HEK293 (cell line): ENCODE measurements around the gene DPP6.

Experiments used
- BCL6B ChIP-seq: fragments of 450-650 bp; formaldehyde crosslinking; IDR thresholded peaks from 2 replicates; pipeline ENCODE4 v1.5.1; 2017; ENCODE audit warnings: missing biosample characterization, missing genetic modification characterization
- CTCF ChIP-seq: fragments of 450-650 bp; formaldehyde crosslinking; IDR thresholded peaks from 2 replicates; pipeline ENCODE4 v1.5.1; 2016; ENCODE audit warnings: missing biosample characterization, missing genetic modification characterization
- HOXC10 ChIP-seq: sonication (generic); formaldehyde crosslinking; IDR thresholded peaks from 2 replicates; pipeline ENCODE4 v1.8.1; 2023; ENCODE audit warnings: mild to moderate bottlenecking, missing genetic modification reagents
- MEIS1 ChIP-seq: sonication (generic); formaldehyde crosslinking; IDR thresholded peaks from 2 replicates; pipeline ENCODE4 v1.8.1; 2022; ENCODE audit warnings: missing genetic modification reagents, mild to moderate bottlenecking, borderline replicate concordance
- RBAK ChIP-seq: fragments of 450-650 bp; formaldehyde crosslinking; IDR thresholded peaks from 2 replicates; pipeline ENCODE4 v1.5.1; 2016; ENCODE audit warnings: missing biosample characterization, missing genetic modification characterization
- ZNF140 ChIP-seq: fragments of 450-650 bp; formaldehyde crosslinking; IDR thresholded peaks from 2 replicates; pipeline ENCODE4 v1.5.1; 2016; ENCODE audit warnings: missing biosample characterization, missing genetic modification characterization
- ZNF211 ChIP-seq: fragments of 450-650 bp; formaldehyde crosslinking; IDR thresholded peaks from 2 replicates; pipeline ENCODE4 v1.5.1; 2016; ENCODE audit warnings: low read depth, missing biosample characterization, missing genetic modification characterization
- ZNF433 ChIP-seq: fragments of 450-650 bp; formaldehyde crosslinking; IDR thresholded peaks from 2 replicates; pipeline ENCODE4 v1.5.1; 2016; ENCODE audit warnings: missing biosample characterization, missing genetic modification characterization, low read depth
- ZNF549 ChIP-seq: fragments of 450-650 bp; IDR thresholded peaks from 2 replicates; pipeline ENCODE4 v1.5.1; 2018; ENCODE audit warnings: missing biosample characterization, missing genetic modification characterization, mild to moderate bottlenecking, inconsistent platforms, moderate library complexity
- ZNF580 ChIP-seq: fragments of 450-650 bp; formaldehyde crosslinking; IDR thresholded peaks from 2 replicates; pipeline ENCODE4 v1.5.1; 2016; ENCODE audit warnings: missing biosample characterization, missing genetic modification characterization
- ZNF704 ChIP-seq: fragments of 450-650 bp; formaldehyde crosslinking; IDR thresholded peaks from 2 replicates; pipeline ENCODE4 v1.5.1; 2016; ENCODE audit warnings: missing biosample characterization, missing genetic modification characterization
- ZNF777 ChIP-seq: fragments of 450-650 bp; formaldehyde crosslinking; IDR thresholded peaks from 2 replicates; pipeline ENCODE4 v1.5.1; 2017; ENCODE audit warnings: missing biosample characterization, missing genetic modification characterization, borderline replicate concordance

- TF ChIP-seq ZNF580 (no peak), RBAK (tag by site-specific recombination) (no peak), CTCF (tag by site-specific recombination) (no peak), ZNF433 (no peak), ZNF211 (no peak), HOXC10 (CRISPR knock-in tag) (no peak), MEIS1 (CRISPR knock-in tag) (no peak), BCL6B (no peak), ZNF777 (tag by site-specific recombination) (no peak), ZNF704 (tag by site-specific recombination) (no peak), ZNF140 (no peak), ZNF549 (tag by site-specific recombination) (no peak)
Observed at GRCh38 chr7:154553711-154554265, 501.6 kb downstream of the DPP6 start.
